Kidney tubule cell (primary cell): ENCODE measurements around the gene ARHGEF10L.
A peak's percentile ranks its signal among the peaks of the same experiment; 100 is the strongest.

Source experiments
- DNase-seq: peaks from one replicate; pipeline ENCODE4 v3.0.0-alpha.2; 2018; ENCODE audit warnings: low spot score

ARHGEF10L gene

DNA sequence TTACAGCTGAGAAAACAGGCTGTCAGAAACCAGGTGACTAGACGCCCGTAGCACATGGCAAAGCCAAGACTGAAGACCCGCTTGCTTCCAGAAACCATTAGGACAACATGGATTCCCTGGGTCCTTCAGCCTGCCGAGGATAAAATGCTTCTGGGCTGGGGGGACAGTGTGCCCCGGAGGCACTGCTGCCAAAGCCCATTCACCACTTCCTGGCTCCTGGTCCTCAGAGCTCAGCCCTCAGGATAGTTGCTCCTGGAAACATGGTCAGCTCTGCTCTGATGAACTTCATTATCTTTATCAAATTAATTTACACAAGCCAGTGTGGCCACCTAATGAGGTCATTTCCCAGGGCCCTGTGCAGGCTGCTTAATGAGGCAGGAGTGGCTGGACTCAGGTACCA is 174.5 kb downstream of the ARHGEF10L start:
- DNase-seq, result no peak

- DNase-seq, result peak; percentile 17
These were observed 178.4 kb downstream of the ARHGEF10L start for GRCh38 chr1:17717594-17718535.

GRCh38 chr1:17719874-17720273 is 180.4 kb downstream of the ARHGEF10L start:
- DNase-seq, result peak; percentile 22

- DNase-seq, result no peak
These were observed 181.9 kb downstream of the ARHGEF10L start for GRCh38 chr1:17721444-17721843.

GRCh38 chr1:17723684-17724083 is 184.2 kb downstream of the ARHGEF10L start:
- no peak for DNase-seq

DNA sequence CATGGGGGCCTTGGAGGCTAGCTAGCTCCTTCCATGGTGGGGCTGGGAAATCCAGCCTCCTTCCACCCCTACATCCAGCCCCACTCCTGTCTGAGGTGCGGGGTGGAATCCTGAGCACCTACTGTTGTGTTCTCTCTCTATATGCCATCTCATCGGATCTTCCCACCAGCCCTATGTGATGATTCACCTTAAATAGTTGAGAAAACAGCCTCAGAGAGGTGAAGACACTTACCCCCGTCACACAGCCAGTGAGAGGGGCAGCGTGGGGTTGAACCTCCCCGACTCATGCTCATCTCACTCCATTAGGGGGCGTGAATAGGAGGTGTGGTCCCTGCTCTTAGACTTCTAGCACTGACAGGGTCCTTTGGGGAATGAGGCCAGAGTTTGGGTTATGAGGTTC is 184.7 kb downstream of the ARHGEF10L start:
- no peak for DNase-seq

DNA sequence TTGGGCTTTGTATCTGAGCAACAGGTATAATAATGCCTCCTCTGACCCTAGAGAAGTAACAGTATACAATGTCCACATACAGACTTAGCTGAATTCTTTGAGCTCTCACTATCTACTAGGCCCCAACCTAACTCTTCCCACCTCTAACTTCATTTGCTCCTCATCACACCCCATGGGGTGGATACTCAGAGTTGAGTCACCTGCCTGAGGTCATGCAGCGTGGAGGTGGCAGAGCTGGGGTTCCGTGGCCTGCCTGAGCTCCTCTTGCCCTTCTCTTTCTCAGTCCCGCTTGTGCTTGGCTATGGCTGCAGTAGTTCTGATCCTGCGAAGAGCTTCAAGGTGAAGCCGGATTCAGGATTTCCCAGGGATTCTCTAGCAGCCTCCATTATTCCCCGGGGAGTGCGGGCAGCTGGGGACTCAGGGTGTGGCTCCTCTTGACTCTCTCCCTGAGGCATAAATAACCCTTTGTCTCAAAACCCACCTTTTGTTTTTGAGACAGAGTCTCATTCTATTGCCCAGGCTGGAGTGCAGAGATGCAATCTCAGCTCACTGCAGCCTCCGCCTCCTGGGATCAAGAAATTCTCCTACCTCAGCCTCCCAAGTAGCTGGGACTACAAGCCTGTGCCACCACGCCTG is 185.7 kb downstream of the ARHGEF10L start:
- peak; percentile 24 for DNase-seq

DNA sequence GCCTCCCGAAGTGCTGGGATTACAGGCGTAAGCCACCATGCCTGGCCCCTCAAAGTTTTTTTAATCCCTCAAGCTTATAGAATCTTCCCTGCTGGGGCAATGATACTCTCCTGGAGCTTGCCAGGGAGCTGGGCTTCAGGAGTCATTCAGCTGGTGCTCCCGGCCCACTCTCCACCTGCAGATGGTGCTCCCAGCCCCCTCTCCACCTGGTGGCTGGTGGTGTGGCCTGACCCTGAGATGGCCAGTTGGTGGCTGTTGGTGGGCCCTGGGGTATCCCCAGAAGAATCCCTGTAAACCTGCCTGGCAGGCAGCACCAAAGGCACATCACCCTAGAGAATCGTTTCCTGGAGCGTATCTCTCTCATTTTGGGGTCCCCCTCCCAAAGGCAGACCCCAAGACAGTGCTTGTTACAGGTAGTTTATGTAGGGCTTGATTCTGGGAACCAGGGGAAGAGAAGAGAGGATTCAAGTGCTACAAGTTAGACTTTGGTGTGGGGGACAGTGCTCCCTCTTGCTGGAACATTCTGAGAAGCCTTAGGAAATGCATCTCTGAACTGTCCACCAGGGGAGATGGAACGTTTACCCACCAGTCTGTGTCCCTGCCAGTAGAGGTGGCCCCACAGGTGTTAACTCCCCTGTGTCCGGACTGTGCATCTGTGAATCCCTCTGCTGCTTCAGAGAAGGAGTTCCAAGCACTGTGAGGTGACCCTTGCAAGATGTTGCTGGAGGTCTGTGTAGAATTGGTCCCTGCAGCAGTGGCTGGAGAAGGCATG is 186.5 kb downstream of the ARHGEF10L start:
- DNase-seq, result no peak

GRCh38 chr1:17728123-17728712 is 188.7 kb downstream of the ARHGEF10L start:
- DNase-seq, result no peak

DNA sequence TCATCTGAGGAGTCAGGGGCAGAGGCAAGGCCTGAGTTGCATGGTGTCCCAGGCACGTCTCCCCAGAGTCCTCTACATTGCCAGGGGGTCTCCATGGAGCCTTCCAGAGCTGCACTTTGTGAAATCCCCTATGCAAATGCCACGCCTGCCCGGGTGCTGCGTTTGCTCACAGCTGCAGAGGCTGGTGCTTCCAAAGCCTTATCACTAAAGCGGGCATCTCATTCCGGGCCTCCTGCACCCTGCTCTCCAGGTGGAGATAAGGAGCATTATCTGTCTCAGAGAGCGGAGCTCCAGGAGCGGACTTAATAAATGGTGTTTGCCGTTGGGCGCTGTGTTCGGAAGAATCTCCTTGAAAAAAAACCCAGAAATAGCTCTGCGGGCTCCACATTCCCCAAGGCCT is 189.8 kb downstream of the ARHGEF10L start:
- no peak for DNase-seq

GRCh38 chr1:17729909-17730308 is 190.4 kb downstream of the ARHGEF10L start:
- no peak for DNase-seq

DNA sequence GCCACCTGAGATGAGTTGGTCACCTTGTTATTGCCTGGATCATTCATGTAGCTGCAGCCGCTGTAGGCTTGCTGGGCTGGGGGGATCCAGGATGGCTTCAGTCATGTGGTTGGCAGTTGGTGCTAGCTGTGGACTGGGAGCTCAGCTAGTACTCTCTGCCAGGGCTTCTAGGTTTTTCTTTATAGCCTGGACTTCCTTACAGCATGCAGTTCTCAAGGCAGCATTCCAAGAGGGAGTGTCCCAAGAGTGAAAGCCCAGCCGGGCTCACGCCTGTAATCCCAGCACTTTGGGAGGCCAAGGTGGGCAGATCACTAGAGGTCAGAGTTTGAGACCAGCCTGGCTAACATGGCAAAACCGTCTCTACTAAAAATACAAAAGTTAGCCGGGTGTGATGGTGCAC is 192.0 kb downstream of the ARHGEF10L start:
- DNase-seq, result no peak

DNA sequence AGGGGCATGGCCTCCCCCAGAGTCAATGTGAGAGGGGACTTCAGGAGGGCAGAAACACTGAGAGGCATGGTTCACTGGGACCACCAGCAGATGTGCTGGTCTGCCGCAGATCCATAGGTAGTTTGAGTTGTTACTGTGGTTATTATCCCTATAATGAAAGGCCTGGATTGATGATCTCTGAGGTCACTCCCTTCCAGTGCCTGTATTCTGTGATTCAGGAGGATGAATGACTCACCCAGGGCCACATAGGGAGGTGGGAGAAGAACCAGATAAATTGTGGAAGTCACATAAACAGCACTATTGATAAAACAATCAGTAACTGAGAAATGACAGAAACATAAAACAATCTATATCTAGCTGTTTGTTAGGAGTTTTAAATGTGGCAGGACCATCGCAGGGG is 193.0 kb downstream of the ARHGEF10L start:
- DNase-seq, result peak; percentile 46

GRCh38 chr1:17733661-17734060 is 194.2 kb downstream of the ARHGEF10L start:
- no peak for DNase-seq

- DNase-seq, result no peak
These were observed 195.1 kb downstream of the ARHGEF10L start for GRCh38 chr1:17734609-17735008.

DNA sequence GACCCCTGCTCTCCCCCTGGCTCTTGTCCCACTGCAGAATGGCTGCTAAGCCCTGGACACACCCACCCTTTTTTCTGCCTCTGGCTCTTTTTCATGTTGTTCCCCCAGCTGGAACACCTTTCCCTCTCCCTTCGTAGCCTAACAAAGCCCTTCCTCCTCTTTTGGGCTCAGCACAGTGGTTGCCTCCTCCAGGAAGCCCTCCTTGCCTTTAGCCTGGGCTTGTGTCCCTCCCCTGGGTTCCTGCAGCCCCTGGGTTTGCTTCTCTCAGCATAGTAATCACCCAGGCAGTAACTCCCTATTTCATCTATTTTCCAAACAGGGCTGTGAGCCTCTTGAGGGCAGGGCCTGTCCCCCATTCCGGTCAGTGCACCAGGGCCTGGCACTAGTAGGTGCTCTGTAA is 195.8 kb downstream of the ARHGEF10L start:
- no peak for DNase-seq

GRCh38 chr1:17735793-17736192 is 196.3 kb downstream of the ARHGEF10L start:
- DNase-seq, result no peak

DNA sequence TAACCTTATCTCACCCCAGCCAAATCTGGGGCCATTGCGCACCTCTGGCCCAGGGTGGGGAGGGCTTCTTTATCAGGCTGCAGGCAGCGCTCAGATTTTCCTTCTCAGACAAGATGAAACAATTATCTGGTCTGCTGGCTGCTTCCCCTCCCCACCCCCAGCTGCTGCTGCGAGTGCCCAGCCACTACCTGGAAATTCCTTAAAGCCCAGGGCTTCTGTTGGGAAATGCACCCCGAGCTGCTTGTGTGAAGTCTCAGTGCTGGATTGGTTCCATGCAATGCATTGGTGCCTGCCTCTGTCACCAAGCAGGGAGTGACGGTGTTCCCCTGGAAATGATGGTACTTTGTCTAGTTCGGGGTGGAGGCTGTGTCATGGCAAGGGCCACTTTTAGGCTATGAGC is 197.1 kb downstream of the ARHGEF10L start:
- no peak for DNase-seq

DNA sequence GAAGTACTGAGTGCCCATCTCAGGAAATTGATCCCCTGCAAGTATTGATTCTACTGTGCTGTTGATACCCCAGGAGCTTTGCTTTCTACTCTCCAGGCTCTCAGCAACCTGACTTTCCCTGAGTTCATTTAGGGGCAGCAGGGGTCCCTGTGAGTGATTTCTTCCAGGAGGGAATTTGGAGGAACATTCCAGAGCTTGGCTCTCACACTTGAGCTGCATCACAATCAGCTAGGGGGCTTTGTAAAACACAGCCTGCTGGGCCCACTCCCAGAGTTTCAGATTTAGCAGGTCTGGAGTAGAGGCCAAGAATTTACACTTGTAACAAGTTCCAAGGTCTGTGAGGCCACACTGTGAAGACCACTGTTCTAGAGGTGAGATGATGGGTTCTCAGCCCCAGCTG is 199.6 kb downstream of the ARHGEF10L start:
- DNase-seq, result no peak

GRCh38 chr1:17741052-17741451 is 201.6 kb downstream of the ARHGEF10L start:
- no peak for DNase-seq

DNA sequence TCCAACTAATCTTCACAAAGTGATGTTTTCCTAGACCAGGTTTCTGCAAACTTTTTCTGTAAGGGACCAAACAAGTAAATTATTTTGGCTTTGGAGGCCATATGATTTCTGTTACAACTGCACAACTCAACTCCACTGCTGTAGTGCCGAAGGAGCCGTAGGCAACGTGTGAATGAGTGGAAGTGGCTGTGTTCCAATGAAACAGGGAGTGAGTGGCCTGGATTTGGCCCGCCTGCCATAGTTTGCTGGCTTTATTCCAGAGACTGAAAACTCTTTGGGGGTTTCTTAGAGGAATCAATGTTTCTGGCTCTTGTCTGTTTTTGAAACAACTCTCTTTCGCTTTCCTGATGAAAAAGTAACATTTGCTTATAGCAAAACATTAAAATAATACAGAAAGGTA is 203.1 kb downstream of the ARHGEF10L start:
- DNase-seq, result no peak

DNA sequence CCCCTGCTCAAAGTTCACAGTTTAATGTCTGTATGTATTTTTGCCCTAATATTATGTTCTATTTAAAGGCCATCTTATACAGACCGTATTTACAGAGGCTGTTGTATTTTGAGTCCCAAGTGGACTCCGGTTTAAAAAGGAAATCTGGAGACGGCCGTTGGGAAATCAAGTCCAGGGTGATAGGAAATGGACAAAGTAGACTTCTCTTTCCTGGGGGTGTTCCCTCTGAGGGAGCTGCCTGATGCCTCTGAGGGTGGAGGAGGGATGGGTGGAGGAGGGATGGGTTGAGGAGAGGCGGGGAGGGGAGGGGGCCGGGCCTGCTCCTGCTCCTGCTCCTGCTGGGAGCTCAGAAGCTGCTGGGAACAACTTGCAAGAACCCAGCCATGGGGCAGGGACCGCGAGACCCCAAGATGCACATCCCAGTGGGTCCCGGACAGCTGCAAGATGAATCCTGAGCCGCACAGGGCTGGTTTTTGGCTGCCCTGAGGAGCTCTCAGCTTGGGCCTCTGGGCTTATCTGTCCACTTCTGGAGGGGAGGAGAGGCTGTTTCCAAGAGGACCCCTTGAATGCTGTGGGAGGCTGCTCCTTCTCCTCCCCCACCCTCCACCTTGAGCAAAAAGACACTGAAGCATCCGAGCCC is 203.6 kb downstream of the ARHGEF10L start:
- no peak for DNase-seq
